ENCODE data around the gene TSPAN12.

Gene TSPAN12

DNA sequence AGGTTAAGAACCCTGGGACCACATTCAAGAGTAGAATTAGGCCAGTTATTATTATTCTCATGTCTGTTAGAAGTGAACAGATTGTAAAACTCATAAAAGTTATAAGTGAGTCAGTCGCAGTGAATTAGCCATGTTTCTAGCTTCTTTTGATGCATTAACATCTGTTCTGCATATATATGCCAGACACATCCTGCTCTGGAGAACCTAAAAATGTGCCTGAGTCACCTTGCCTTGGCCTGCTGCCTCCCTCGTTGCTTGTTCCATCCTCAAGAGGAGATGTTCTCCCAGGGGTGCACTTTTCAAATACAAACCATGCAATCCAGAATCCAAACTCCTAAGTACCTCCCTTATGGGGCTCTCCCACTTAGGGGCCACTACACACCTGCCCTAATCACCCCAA is 14.8 kb downstream of the TSPAN12 start:
- DNase-seq (ENCODE audit: low read depth in 3 of 3, low spot score in 1 of 3) = no peak

DNA sequence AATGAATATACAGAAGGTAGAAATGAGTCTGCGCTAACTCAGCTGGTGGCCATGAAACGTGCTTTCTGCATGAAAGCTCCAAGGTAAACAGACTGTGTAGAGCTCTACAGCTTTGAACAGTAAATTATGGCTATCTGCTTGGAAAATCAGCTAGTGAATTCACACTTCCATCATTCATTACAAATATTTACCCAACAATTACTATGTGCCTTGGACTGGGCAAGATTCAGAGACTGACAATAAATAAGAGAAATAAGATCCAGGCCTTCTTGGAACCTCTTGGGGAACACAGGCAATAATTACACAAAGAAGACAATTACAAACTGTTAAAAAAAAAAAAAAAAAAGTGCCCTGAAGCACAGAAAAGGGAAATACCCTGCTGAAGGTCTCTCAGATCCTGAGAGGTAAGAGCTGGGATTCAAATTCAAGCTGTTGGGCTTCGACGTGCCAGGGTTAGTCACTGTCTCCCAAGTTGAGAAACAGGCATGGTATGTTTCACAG is 15.8 kb downstream of the TSPAN12 start:
- DNase-seq (ENCODE audit: low read depth in 3 of 3, low spot score in 1 of 3) = no peak

DNA sequence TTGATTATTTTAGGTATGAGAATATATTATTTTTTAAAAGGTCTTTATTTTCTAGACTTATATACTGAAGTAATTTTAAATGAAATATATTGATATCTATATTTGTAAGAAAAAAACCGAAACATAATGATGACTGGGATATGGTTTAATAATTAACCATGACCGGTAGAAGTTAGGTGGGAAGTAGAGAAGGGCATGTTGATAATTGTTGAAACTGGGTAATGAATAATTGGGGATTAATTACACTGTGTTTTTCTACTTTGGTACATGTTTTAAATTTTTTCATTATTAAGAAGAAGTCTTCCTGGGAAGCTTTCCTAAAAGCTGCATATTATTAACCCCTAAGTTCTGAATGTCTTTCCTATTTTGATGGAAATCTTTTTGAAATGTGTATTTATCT is 16.3 kb downstream of the TSPAN12 start:
- DNase-seq (ENCODE audit: low read depth in 3 of 3, low spot score in 1 of 3) = no peak

DNA sequence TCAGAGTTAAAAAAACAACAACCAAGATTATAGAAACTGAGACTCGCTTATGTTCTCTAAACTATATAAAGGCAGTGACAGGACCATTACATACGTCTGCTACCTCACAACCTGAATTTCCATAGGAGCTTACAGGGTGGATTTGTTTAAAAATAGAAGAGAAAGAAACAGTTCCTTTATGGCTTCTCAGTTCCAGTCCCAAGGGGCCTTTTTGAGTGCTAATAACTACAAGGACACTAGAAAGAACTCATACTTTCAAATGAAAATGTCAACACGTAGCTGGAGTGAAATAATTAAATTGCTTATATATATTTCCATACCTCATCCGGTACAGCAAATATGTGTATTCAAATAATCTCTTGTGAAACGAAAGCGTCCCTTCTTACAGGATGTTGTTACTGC is 19.7 kb downstream of the TSPAN12 start:
- DNase-seq (ENCODE audit: low read depth in 3 of 3, low spot score in 1 of 3) = no peak

DNA sequence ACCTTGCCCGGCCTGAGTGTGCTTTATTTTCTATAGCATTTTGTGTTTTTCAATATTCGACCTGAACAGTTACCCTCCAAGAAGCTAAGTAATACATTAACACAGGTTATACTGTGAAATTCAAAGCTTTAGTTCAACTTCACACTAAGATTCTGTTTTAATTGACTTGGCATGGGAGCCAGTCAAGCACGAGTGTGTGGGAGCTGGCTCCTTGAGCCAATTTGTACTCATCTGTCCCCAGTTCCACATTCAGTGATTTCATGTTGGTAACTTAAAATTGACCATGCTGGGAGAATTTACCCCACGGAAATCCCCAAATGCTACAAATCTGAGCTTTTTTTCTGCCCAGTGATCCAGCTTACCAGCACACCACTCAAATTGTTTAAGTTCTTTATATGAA is 20.3 kb downstream of the TSPAN12 start:
- no peak for DNase-seq (ENCODE audit: low read depth in 3 of 3, low spot score in 1 of 3)

DNA sequence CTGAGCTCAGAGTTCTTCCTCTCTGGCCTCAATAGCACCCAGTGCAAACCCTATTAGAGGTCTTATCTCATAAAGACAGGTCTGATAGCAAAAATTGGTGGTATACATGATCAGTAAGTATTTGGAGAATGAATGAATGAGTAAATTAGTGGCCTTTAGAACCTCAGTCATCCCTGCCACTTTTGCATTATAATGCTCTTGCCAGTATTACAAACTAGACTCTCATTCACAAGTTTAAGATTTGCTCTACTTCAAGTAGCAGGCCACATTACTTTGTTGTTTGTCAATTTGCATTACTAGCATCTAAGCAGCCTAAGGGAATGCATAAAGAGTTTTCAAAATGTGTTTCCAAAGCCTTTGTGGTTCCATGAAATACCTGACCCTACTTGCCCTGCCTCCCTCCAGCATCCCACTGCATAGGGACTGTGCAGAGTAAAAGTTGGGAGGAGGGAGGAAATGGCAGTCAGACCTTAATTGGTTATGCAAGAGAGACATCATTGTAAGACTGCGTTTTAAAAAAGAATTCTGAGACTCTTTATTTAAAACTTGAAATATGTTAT is 21.3 kb downstream of the TSPAN12 start:
- no peak for DNase-seq (ENCODE audit: low read depth in 3 of 3, low spot score in 1 of 3)

DNA sequence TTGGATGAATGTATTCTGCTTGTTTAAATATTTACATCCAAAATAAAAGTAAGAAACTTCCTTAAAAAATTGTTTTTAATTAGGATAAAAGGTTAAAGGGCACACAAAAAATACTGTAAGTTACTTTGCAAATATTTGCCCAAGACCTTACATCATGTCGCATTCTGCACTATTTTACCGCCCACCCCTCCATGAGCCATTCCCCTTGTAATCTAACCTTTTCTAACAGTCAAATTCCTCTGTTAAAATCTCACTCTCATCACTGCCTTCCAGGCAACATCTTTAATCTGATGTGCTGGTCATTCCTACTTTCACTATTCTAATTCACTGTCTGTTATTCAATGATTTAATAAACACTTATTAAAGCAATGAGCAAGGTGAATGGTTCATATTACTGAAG is 23.2 kb downstream of the TSPAN12 start:
- no peak for DNase-seq (ENCODE audit: low read depth in 3 of 3, low spot score in 1 of 3)

DNA sequence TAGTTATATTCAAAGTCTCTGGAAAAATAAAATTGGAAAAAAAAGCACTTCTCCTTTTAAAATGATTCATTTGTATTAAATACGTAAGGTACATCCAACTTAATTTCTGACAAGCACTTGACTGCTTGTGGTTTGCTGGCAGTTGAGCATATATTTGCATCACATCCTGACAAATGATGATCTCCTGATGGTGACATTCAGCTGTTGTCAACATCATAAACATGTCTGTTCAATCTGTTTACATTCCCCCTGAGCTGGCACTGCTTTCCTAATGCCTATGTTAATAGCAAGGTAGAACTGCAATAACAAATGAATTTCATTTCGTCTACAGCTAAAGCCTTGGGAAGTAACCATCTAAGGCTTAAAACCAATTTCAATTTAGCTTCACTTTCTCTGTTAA is 24.4 kb downstream of the TSPAN12 start:
- DNase-seq (ENCODE audit: low read depth in 3 of 3, low spot score in 1 of 3) = no peak

DNA sequence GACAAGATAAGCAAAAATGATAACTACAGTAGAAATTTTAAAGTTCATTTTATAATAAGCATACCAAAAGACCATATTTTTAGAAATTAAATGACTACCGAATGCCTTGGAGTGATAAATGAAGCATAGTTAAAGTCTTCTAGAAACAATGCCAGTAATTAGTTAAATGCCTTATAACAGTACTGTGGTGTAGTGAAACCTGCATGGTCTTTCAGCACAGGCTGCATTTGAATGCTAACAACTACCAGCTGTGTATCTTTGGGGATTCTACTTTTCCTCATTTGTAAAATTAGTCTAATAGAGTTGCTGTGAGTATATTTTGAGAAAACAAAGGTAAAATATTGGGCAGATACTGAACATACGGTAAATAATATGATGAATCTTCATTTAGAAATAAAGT is 25.1 kb downstream of the TSPAN12 start:
- DNase-seq (ENCODE audit: low read depth in 3 of 3, low spot score in 1 of 3) = no peak

DNA sequence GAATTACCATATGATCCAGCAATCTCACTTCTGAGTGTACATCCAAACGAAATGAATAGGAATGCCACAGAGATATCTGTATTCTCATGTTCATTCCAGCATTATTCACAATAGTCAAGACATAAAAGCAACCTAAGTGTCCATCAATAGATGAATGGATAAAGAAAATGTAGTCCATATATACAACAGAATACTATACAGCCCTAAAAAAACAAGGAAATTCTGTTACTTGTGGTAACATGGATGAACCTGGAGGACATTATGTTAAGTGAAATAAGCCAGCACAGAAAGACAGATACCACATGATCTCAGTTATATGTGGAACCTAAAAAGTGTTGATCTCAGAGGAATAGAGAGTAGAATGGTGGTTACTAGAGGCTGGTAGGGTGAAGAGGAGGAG is 26.7 kb downstream of the TSPAN12 start:
- DNase-seq (ENCODE audit: low read depth in 3 of 3, low spot score in 1 of 3) = no peak

DNA sequence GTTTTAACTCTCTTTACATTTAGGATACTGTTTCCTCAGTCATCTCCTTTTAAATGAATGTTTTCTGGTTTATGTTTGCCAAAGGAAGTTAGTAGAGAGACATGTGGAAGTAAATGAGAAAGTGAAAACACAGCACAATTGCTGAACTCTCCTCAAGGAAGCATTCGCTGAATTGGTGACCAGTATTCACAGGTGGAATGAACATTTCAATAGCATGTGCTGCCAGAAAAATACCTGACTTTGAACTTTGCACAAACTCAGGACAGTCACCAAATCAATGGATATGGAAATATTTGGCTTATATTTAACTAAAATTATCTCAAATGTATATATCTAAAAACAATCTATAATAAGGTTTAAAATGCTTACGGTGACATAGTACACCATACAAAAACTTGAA is 28.5 kb downstream of the TSPAN12 start:
- DNase-seq (ENCODE audit: low read depth in 3 of 3, low spot score in 1 of 3) = no peak

DNA sequence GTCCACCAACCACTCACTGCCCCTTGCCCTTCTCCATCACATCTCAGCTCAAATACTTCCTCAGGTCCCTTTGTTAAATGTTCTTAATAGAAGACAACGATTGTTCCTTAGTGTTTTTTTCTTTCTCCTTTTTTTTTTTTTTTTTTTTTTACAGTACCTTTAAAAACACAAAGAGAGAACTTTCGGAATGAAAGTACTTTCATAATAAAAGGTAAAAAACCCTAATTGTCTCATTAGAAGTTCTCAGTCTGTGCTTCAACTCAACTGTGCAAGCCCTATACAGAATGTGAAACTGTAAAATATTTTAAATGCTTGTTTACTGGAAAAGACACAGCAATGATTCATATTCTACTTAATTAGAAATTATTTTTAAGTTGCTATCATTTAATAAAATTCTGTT is 29.4 kb downstream of the TSPAN12 start:
- no peak for DNase-seq (ENCODE audit: low read depth in 3 of 3, low spot score in 1 of 3)

DNA sequence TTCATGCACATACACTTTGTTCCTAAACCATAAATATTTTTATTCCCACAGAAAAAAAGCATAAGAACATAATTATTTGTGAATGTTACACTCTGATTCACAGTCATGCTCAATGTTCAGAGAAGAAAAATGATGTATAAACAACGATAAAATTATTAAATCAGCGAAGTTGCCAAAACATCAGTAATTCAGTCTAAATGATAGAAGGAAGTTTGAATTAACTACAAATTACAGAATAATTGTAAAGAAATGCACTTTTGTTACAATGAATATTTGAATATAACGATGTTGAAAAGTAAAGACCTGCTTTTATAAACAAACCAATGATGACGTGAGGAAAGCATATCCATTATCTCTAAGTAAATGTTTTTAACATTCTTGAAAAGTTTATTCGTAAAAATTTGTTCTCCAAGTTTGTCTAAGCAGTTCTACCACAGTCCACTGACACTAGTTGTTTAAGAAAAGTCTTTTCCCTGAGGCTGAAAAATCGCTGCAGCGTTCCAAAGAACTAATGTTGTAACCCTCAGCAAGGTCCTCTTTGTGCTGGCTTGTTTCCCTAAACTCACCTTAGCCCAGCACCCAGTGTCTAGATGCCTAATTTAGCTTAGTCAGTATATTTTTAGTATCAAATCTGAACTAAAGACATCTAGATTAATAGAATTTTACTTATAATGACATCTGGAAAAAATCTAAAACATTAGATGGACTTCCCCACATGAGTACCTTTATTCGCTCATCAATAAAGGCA is 30.4 kb downstream of the TSPAN12 start:
- DNase-seq (ENCODE audit: low read depth in 3 of 3, low spot score in 1 of 3) = no peak

DNA sequence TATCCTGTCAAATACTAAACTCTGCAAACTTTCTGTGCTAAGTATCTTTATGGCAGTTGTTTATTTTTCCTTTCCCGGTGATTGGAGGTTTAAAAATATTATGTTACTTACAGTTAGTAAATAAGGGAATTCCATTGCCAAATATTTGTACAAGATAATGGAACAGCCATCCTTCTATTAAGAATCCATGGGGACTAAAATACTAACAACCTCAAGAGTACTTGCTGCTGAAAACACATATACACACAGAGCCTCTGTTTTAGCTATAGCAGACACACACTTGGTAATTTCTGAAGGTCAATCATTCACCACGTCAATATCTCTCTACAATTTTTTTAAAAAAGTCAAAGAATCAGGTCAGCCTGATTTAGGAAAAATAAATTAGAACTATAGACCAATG is 32.4 kb downstream of the TSPAN12 start:
- DNase-seq (ENCODE audit: low read depth in 3 of 3, low spot score in 1 of 3) = no peak

DNA sequence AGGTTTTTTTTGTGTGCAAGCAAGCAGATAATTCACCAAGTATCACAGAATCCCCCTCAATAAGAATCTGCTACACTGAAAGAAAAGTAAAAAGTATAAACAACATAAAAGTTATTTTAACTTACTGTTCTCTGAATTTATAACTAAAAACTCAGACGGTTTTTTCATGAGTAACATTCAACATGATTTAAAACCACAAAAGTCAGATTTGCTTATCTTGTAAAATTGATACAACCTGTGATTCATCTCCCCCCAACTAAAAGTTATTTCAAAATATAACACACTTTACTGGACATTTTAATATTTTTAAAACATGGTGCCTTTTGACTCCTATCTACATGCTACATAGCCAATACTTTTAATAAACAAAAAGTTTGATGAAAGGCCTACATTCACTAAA is 32.8 kb downstream of the TSPAN12 start:
- no peak for DNase-seq (ENCODE audit: low read depth in 3 of 3, low spot score in 1 of 3)

DNA sequence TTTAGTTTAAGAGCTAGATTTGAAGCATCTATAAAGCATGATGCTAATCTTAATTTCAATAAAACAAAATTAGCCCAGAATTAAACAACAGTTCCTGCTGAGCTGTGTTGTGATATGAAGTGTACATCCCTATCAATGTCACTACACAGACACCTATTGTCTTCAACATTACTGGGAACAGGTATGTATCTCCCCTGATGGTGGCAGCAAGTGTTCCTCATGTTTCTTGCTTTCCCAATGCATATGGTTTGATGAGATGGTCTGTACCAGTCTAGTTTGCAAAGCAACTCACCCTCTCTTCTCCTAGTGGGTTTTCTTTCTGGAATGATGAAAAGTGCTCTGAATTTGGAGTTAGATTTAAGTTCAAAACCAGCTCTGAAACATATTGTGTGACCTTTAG is 38.1 kb downstream of the TSPAN12 start:
- no peak for DNase-seq (ENCODE audit: low read depth in 3 of 3, low spot score in 1 of 3)

DNA sequence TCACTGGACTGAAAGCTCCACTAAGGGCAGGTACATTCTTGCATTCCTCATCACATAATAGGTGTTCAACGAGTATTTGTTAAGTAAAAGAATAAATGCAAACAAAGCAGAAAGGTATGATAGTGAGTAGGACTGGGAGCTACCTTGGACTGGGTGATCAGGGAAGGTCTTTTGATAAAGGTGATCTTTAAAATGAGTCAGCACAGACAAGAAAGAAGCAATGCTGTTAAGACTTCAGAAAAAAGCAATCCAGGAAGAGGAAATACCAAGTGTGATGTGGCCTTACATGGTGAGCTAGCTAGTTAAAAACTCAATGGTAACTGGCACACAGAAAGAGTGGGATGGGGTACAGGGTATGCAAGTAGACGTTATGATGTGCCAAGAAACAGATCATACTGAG is 40.1 kb downstream of the TSPAN12 start:
- no peak for DNase-seq (ENCODE audit: low read depth in 3 of 3, low spot score in 1 of 3)

DNA sequence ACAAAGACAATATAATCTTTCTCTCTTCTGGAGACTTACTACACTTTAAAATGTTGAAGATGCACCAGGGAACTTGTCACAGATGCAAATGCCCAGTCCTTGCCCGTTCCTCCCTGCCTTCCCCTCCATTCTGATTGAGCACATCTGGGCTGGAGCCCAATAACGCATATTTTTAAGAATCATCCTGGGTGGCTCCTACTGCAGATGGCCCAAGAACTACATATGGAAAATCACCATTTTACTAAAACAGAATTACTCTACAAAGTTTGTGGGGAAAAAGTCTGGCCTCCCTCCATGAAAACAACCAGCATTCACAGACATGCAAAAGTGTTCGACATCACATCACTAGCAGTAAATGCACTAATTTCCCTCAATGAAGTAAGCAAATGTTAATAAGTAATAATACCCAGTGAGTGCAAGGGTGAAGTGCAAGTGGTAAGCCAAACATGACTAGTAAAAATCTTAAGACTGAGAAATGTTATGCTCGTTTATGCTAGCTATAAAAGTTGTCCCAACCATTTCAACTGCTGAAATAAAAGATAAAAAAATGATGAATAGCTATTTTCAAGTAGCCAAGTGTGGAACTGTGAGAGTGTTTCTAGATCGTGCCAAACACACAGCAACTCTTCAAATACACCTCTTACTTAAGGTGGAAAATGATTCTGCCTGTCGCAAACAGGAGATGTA is 43.5 kb downstream of the TSPAN12 start:
- DNase-seq (ENCODE audit: low read depth in 3 of 3, low spot score in 1 of 3) = no peak

DNA sequence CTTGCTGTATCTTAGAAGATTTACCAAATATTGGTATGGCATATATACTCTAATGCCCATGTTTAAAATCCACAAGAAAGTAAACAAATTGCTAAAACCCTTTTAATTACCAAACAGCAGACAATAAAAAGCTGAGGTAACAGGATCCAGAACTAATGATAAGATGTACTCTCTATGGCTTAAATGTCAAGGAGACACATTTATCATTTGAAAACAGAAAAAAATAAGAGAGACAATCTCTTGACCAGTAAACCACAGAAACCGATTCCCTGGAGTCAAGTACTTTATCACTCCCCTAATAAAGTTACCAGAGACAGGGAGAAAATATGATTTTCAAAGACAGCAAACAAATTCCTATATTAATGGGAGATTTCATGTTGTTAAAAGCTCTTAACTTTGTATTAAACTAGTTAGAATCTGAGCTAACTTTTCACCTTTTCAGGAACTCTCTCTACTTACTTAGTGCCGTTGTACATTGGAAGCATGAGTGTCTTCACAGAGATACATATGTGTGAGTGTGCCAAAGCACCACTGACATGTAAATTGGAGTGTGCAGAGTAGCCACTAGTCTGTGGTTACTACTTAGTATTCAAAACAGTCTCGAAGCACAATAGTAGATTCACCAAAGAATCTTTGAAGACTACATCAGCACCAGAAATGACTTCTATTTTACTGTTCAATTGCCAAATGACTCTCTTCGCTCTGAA is 44.2 kb downstream of the TSPAN12 start:
- no peak for DNase-seq (ENCODE audit: low read depth in 3 of 3, low spot score in 1 of 3)

DNA sequence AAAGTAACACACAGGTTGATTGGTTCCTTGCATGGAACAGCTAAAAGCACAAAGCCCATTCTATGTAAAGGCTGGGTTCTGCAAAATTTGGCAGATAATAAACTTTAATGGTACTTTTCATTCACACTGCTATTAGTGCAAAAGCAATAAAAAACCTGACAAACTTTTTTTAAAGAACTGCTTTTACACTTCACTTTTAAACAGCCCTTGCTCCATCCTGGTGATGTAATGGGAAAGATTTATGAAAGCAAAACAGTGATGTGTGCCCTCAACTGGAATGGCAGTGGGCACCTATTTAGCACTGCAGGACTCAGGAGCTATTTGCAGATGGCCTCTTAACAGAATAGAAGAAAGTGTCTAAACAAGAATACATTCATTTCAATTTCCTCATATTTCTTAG is 44.9 kb downstream of the TSPAN12 start:
- DNase-seq (ENCODE audit: low read depth in 3 of 3, low spot score in 1 of 3) = no peak

DNA sequence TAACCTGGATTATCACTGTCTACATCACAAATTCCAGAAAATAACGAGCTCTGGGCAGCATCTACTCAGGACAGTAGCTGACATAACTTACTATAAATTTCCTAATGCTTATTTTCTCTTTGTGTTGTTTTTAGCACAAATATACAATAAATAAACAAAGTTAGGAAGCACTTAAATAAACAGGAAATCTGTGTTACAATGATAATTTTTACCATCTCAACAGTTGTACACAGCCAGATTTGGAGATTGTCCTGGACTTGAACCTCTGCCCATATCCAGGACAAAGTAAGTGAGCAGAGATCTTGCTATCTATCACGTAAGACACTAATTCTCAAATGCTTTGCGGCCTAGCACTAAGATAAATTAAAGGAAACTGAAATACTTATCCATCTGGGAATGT is 48.7 kb downstream of the TSPAN12 start:
- DNase-seq (ENCODE audit: low read depth in 3 of 3, low spot score in 1 of 3) = no peak

DNA sequence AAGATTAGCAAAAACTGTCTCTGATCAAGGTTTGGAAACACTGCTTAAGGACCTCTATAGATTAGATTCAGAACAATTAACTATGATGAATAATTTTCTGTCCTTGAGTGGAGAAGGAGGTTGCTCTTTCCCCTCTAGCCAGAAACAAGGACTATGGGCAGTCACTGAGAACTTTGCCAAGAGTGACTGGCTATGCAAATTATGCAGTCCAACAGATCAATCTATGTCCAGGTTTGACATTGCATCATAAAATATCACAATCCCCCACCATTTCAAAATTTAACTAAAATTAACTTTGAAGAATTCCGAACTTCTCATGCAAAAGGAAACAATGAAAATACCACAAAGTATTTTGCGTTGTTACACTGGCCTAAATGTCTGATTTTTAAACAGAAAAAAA is 50.6 kb downstream of the TSPAN12 start:
- no peak for DNase-seq (ENCODE audit: low read depth in 3 of 3, low spot score in 1 of 3)
